GM13977 (cell line): ENCODE measurements around the gene CALY.

Experiments
- DNase-seq: peaks from one replicate; pipeline ENCODE4 v3.0.0; 2012; ENCODE audit warnings: low spot score
- CTCF ChIP-seq: IDR thresholded peaks from 2 replicates; pipeline ENCODE4 v1.5.1; 2012; ENCODE audit warnings: mild to moderate bottlenecking, control low read depth; ENCODE audit not compliant: insufficient read depth; ENCODE audit errors: extremely low read depth, missing control alignments
- in situ Hi-C: fragments of 300-500 bp; cut with MboI; formaldehyde crosslinking; loops from one replicate; pipeline ENCODE4 v1.12.0; 2022; ENCODE audit warnings: low sequenced_read_pairs, low pct_unique_long_range_greater_than_20kb, mixed read lengths, inconsistent platforms; ENCODE audit not compliant: unreplicated experiment

CALY gene

DNA sequence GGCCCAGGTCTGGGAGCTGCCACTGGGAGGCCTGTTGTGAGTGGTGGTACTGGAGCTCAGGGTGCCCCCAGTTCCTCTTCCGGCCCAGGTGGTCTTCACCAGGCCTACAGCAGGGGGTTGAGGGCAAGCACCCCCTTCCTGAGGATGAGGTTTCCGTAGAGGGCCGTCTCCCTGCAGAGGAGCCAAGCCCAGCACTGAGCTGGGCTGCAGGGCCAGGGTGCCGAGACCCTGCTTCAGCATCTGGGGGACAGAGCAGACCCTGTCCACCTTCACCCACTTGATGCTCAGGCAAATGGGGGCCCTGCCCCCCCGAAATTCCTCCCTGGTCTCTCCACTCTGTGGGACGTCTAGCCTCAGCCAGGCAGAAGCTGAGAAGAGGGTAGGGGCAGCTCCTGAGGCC lies 18.6 kb upstream of the CALY start:
- in situ Hi-C loops = no loop called here
- DNase-seq = no peak
- no peak for TF ChIP-seq CTCF

GRCh38 chr10:133354672-133355240 lies 18.1 kb upstream of the CALY start:
- in situ Hi-C loops = no loop called here
- DNase-seq = no peak
- TF ChIP-seq CTCF = no peak

- in situ Hi-C loops = no loop called here
- TF ChIP-seq CTCF = no peak
- no peak for DNase-seq
Observed at GRCh38 chr10:133353988-133354605, 17.4 kb upstream of the CALY start.

DNA sequence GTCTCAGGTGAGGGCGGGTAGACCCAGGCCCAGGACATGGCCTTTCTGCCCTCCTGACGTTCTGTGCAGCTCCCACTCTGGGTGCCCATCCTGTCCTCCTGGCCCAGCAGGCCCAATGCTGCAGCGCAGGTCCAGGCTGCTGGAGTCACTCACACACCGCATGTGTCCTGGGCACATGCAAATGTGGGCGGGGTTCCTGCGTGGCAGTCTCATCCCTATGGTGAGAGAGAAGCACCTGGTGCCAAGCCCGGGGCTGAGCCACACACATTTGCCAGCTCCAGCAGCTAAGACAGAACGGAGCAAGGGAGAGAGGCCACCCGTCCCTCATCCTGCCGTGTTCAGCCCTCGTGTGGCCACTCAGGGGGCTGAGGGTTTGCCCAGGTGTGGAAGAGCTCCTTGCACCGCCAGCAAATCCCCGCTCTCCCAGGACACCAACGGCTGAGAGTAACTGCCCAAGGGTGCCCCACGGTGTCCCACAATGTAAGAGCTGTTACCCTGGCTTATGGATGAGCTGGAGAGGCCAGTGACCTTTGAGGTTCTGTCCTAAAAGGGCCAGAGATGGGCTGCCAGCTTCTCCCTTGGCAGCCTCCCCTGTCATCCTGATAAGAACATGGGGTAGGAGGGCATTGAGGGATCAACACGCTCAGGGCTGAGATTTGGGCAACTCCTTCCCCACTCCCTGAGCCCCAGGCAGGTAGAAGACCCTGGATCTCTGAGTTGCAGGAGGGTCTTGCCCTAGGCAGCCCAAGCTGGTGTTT lies 16.7 kb upstream of the CALY start:
- in situ Hi-C loops = no loop called here

GRCh38 chr10:133351408-133352318 lies 15.0 kb upstream of the CALY start:
- in situ Hi-C loops = no loop called here
- peak; percentile 10 for TF ChIP-seq CTCF
- DNase-seq = no peak

More for the DNA sequence above, 16.7 kb upstream of the CALY start:
- DNase-seq = no peak
- no peak for TF ChIP-seq CTCF

GRCh38 chr10:133350950-133351329 lies 14.2 kb upstream of the CALY start:
- in situ Hi-C loops = no loop called here
- no peak for TF ChIP-seq CTCF
- DNase-seq = no peak
